GM23338 (cell line): ENCODE measurements around the gene ONECUT3. TPM values are rescaled to one million over a fixed set of nuclear protein-coding genes. Genes with fewer than 3 reads are reported as not detected.

Experiments used
- ATAC-seq: fragments of 200-7000 bp; cut with Tn5 transposase; 3 replicates; pipeline ENCODE4 v1.9.1; 2020
- DNase-seq: peaks from one replicate; pipeline ENCODE4 v3.0.0-alpha.2; 2015; ENCODE audit warnings: low spot score
- H2AFZ ChIP-seq: fragments of 200-600 bp; sonication (generic); 2 replicates; pipeline ENCODE4 v1.8.0; 2016; ENCODE audit warnings: antibody characterized with exemption, mild to moderate bottlenecking, moderate library complexity
- H3F3A ChIP-seq: fragments of 200-600 bp; sonication (generic); replicated peaks from 2 replicates; pipeline ENCODE4 v1.8.0; 2017; ENCODE audit warnings: antibody characterized with exemption, mixed run types, low read depth
- H3K27ac ChIP-seq: fragments of 200-600 bp; sonication (generic); 2 replicates; pipeline ENCODE4 v1.6.1; 2016; ENCODE audit warnings: low read depth
- H3K27me3 ChIP-seq: fragments of 200-600 bp; sonication (generic); 2 replicates; pipeline ENCODE4 v1.8.0; 2016; ENCODE audit warnings: mild to moderate bottlenecking, mixed run types, moderate library complexity; ENCODE audit not compliant: insufficient read depth
- H3K36me3 ChIP-seq: fragments of 200-600 bp; sonication (generic); 2 replicates; pipeline ENCODE4 v1.8.0; 2016; ENCODE audit warnings: mild to moderate bottlenecking; ENCODE audit not compliant: insufficient read depth
- H3K4me1 ChIP-seq: fragments of 200-600 bp; sonication (generic); 2 replicates; pipeline ENCODE4 v1.8.0; 2016; ENCODE audit warnings: mild to moderate bottlenecking, moderate library complexity; ENCODE audit not compliant: insufficient read depth
- H3K4me2 ChIP-seq: fragments of 200-600 bp; sonication (generic); 2 replicates; pipeline ENCODE4 v1.7.1; 2017; ENCODE audit warnings: mixed run types
- H3K4me3 ChIP-seq: fragments of 200-600 bp; sonication (generic); 2 replicates; pipeline ENCODE4 v1.6.1; 2016; ENCODE audit warnings: mixed run types
- H3K79me2 ChIP-seq: fragments of 200-600 bp; sonication (generic); replicated peaks from 2 replicates; pipeline ENCODE4 v1.8.0; 2017; ENCODE audit warnings: mild to moderate bottlenecking; ENCODE audit not compliant: insufficient read depth
- H3K9me2 ChIP-seq: fragments of 200-600 bp; sonication (generic); 2 replicates; pipeline ENCODE4 v1.8.0; 2017; ENCODE audit not compliant: insufficient read depth
- H4K20me1 ChIP-seq: fragments of 200-600 bp; sonication (generic); replicated peaks from 2 replicates; pipeline ENCODE4 v1.8.0; 2017; ENCODE audit warnings: mild to moderate bottlenecking; ENCODE audit not compliant: insufficient read depth
- H3K27ac Mint-ChIP-seq: 2 replicates; pipeline ENCODE4 v1.8.0; 2020; ENCODE audit warnings: inconsistent platforms, mild to moderate bottlenecking, moderate library complexity, mixed read lengths
- H3K27me3 Mint-ChIP-seq: 3 replicates; pipeline ENCODE4 v1.8.0; 2022; ENCODE audit warnings: low read depth, mild to moderate bottlenecking, moderate library complexity, mixed read lengths, inconsistent platforms; ENCODE audit not compliant: insufficient read depth, poor library complexity
- H3K36me3 Mint-ChIP-seq: 3 replicates; pipeline ENCODE4 v1.8.0; 2021; ENCODE audit warnings: low read depth, mild to moderate bottlenecking, inconsistent platforms, moderate library complexity, mixed read lengths
- H3K4me1 Mint-ChIP-seq: 3 replicates; pipeline ENCODE4 v1.8.0; 2020; ENCODE audit warnings: mild to moderate bottlenecking, inconsistent platforms, mixed read lengths
- H3K4me3 Mint-ChIP-seq: 3 replicates; pipeline ENCODE4 v1.8.0; 2021; ENCODE audit warnings: moderate library complexity, mild to moderate bottlenecking, inconsistent platforms, mixed read lengths
- H3K9me3 Mint-ChIP-seq: 3 replicates; pipeline ENCODE4 v1.8.0; 2020; ENCODE audit warnings: moderate library complexity, mild to moderate bottlenecking, inconsistent platforms, mixed read lengths
- CREB1 ChIP-seq: fragments of 250-450 bp; sonication (Bioruptor Pico); IDR thresholded peaks from 2 replicates; pipeline ENCODE4 v1.5.0; 2020; ENCODE audit warnings: low read depth, mild to moderate bottlenecking, moderate library complexity
- EZH2 ChIP-seq: fragments of 200-600 bp; sonication (generic); IDR thresholded peaks from one replicate; pipeline ENCODE4 v1.8.0; 2017; ENCODE audit warnings: antibody characterized with exemption, mild to moderate bottlenecking, low read depth; ENCODE audit not compliant: unreplicated experiment
- STAT1 ChIP-seq: IDR thresholded peaks from one replicate; pipeline ENCODE4 v1.6.1; 2016; ENCODE audit warnings: antibody characterized with exemption; ENCODE audit not compliant: unreplicated experiment
- polyA plus RNA-seq: library from polyadenylated mRNA; unstranded; fragments of >200 nt; fragmentation: Nextera tagmentation; extraction: Ambion mirVana; gene quantifications from 2 replicates; pipeline ENCODE4 v1.2.1, GENCODE V29; 2016
- total RNA-seq: library from RNA; depleted of rRNA; stranded (reverse); fragments of >200 nt; shearing (Covaris generic); gene quantifications from 2 replicates; pipeline ENCODE4 v1.2.3, GENCODE V29; 2014
- TF ChIP-seq, protein P1 (sequence below), 2 experiments: fragments of 200-600 bp in 1 of 2; sonication (generic) in 1 of 2; conservative IDR thresholded peaks; 2 replicates each; pipeline versions ENCODE4 v1.5.1 to v1.6.1; 2016 to 2017; ENCODE audit warnings: antibody characterized with exemption in 2 of 2, low read depth in 2 of 2, mild to moderate bottlenecking in 2 of 2, moderate library complexity in 1 of 2
- TF ChIP-seq, protein P2 (sequence below): fragments of 250-450 bp; sonication (Bioruptor Pico); IDR thresholded peaks from 2 replicates; pipeline ENCODE4 v1.5.0; 2020; ENCODE audit warnings: mild to moderate bottlenecking, moderate library complexity

ONECUT3 gene
- total and polyA plus RNA-seq, 2 experiments from 2014 or later: not detected

- Histone ChIP-seq H3K27me3 (no peaks in the 10 kb centered on the region), H2AFZ (no peak overlapping the region), H3K27ac (no peak overlapping the region), H3F3A (0 out of 2 replicates have a peak, but pooled peaks cover 5% of the 10 kb centered on the region), H4K20me1 (no peaks in the 10 kb centered on the region), H3K9me2 (no peaks in the 10 kb centered on the region), H3K79me2 (no peaks in the 10 kb centered on the region), H3K36me3 (no peaks in the 10 kb centered on the region), H3K4me2 (no peak overlapping the region), H3K4me3 (no peak overlapping the region), H3K4me1 (no peaks in the 10 kb centered on the region)
- peaks cover 24% of the 10 kb centered on the region for H3K27me3 Mint-ChIP-seq
- no peak overlapping the region for H3K27ac Mint-ChIP-seq
- TF ChIP-seq, protein P1, sequence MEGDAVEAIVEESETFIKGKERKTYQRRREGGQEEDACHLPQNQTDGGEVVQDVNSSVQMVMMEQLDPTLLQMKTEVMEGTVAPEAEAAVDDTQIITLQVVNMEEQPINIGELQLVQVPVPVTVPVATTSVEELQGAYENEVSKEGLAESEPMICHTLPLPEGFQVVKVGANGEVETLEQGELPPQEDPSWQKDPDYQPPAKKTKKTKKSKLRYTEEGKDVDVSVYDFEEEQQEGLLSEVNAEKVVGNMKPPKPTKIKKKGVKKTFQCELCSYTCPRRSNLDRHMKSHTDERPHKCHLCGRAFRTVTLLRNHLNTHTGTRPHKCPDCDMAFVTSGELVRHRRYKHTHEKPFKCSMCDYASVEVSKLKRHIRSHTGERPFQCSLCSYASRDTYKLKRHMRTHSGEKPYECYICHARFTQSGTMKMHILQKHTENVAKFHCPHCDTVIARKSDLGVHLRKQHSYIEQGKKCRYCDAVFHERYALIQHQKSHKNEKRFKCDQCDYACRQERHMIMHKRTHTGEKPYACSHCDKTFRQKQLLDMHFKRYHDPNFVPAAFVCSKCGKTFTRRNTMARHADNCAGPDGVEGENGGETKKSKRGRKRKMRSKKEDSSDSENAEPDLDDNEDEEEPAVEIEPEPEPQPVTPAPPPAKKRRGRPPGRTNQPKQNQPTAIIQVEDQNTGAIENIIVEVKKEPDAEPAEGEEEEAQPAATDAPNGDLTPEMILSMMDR (conservative IDR thresholded peaks at IDR 0.05; ENCODE audit: low read depth in 2 of 2): peak in 1 of 2 experiments; percentile 19; a peak in 3 of 4 replicates
- TF ChIP-seq STAT1 (no peak), EZH2 (no peak), CREB1 (CRISPR knock-in tag) (no peak)
- TF ChIP-seq, protein P2, sequence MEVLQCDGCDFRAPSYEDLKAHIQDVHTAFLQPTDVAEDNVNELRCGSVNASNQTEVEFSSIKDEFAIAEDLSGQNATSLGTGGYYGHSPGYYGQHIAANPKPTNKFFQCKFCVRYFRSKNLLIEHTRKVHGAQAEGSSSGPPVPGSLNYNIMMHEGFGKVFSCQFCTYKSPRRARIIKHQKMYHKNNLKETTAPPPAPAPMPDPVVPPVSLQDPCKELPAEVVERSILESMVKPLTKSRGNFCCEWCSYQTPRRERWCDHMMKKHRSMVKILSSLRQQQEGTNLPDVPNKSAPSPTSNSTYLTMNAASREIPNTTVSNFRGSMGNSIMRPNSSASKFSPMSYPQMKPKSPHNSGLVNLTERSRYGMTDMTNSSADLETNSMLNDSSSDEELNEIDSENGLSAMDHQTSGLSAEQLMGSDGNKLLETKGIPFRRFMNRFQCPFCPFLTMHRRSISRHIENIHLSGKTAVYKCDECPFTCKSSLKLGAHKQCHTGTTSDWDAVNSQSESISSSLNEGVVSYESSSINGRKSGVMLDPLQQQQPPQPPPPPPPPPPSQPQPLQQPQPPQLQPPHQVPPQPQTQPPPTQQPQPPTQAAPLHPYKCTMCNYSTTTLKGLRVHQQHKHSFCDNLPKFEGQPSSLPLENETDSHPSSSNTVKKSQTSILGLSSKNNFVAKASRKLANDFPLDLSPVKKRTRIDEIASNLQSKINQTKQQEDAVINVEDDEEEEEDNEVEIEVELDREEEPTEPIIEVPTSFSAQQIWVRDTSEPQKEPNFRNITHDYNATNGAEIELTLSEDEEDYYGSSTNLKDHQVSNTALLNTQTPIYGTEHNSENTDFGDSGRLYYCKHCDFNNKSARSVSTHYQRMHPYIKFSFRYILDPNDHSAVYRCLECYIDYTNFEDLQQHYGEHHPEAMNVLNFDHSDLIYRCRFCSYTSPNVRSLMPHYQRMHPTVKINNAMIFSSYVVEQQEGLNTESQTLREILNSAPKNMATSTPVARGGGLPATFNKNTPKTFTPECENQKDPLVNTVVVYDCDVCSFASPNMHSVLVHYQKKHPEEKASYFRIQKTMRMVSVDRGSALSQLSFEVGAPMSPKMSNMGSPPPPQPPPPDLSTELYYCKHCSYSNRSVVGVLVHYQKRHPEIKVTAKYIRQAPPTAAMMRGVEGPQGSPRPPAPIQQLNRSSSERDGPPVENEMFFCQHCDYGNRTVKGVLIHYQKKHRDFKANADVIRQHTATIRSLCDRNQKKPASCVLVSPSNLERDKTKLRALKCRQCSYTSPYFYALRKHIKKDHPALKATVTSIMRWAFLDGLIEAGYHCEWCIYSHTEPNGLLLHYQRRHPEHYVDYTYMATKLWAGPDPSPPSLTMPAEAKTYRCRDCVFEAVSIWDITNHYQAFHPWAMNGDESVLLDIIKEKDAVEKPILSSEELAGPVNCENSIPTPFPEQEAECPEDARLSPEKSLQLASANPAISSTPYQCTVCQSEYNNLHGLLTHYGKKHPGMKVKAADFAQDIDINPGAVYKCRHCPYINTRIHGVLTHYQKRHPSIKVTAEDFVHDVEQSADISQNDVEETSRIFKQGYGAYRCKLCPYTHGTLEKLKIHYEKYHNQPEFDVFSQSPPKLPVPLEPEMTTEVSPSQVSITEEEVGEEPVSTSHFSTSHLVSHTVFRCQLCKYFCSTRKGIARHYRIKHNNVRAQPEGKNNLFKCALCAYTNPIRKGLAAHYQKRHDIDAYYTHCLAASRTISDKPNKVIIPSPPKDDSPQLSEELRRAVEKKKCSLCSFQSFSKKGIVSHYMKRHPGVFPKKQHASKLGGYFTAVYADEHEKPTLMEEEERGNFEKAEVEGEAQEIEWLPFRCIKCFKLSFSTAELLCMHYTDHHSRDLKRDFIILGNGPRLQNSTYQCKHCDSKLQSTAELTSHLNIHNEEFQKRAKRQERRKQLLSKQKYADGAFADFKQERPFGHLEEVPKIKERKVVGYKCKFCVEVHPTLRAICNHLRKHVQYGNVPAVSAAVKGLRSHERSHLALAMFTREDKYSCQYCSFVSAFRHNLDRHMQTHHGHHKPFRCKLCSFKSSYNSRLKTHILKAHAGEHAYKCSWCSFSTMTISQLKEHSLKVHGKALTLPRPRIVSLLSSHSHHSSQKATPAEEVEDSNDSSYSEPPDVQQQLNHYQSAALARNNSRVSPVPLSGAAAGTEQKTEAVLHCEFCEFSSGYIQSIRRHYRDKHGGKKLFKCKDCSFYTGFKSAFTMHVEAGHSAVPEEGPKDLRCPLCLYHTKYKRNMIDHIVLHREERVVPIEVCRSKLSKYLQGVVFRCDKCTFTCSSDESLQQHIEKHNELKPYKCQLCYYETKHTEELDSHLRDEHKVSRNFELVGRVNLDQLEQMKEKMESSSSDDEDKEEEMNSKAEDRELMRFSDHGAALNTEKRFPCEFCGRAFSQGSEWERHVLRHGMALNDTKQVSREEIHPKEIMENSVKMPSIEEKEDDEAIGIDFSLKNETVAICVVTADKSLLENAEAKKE (CRISPR knock-in tag): no peak
- H3K4me1 Mint-ChIP-seq: peaks cover 3% of the 10 kb centered on the region; the same call in 2 of the 3 replicates
- no peak for ATAC-seq
- no peaks in the 10 kb centered on the region for H3K36me3 Mint-ChIP-seq
- H3K9me3 Mint-ChIP-seq: no peaks in the 10 kb centered on the region
- no peak overlapping the region for H3K4me3 Mint-ChIP-seq
- DNase-seq: peak; percentile 60
These were observed 56.4 kb downstream of the ONECUT3 start for GRCh38 chr19:1809678-1810077.
